Right cardiac atrium (tissue), 5 donors: ENCODE results near the gene ALDH3B1. TPM values are rescaled to one million over a fixed set of nuclear protein-coding genes. Genes with fewer than 3 reads are reported as not detected.
A peak's percentile ranks its signal among the peaks of the same experiment; 100 is the strongest.

Experiments used
- ATAC-seq, 2 donors: fragments of 200-7000 bp; cut with Tn5 transposase; one replicate each; pipeline versions ENCODE4 v1.8.0 to v1.9.1; 2020; ENCODE audit warnings: moderate library complexity in 2 of 2, mild to moderate bottlenecking in 1 of 2
- DNase-seq, 3 donors: peaks; one replicate each; pipeline ENCODE4 v3.0.0-alpha.2; 2020
- H3K27ac ChIP-seq: one replicate; pipeline ENCODE4 v1.5.1; 2013; ENCODE audit warnings: mild to moderate bottlenecking, low read length, control low read depth, moderate library complexity
- H3K27me3 ChIP-seq: one replicate; pipeline ENCODE4 v1.6.1; 2013; ENCODE audit not compliant: control insufficient read depth, insufficient read depth
- H3K4me1 ChIP-seq: one replicate; pipeline ENCODE4 v1.6.1; 2013; ENCODE audit warnings: low read length; ENCODE audit not compliant: control insufficient read depth, insufficient read depth
- H3K4me3 ChIP-seq: one replicate; pipeline ENCODE4 v1.5.1; 2013; ENCODE audit warnings: low read length, control low read depth
- H3K9me3 ChIP-seq: one replicate; pipeline ENCODE4 v1.6.1; 2013; ENCODE audit warnings: low read length; ENCODE audit not compliant: control insufficient read depth
- WGBS: extraction: QIAGEN DNeasy Blood & Tissue Kit; methylation state at CpG from one replicate; pipeline ENCODE4 v1.1.7; 2013; 5-methylcytosine and 5-hydroxymethylcytosine counted together
- intact Hi-C, 4 donors: fragments of 100-400 bp; cut with DNase I; formaldehyde crosslinking; loops; one replicate each; pipeline versions ENCODE4 v1.11.0 to v1.14.0; 2022 to 2023
- polyA plus RNA-seq: library from polyadenylated mRNA; stranded (reverse); fragments of 200-250 nt; gene quantifications from one replicate; pipeline ENCODE4 v1.2.3, GENCODE V29; 2013
- total RNA-seq, 4 donors: library from RNA; stranded (reverse); fragmentation: NEBNext Ultra II Directional; extraction: Animal tissue kit (Norgen Biotek cat#: 25700); gene quantifications; one replicate each; pipeline ENCODE4 v1.2.1, GENCODE V29; 2021
- donor health status: healthy with polysubstance abuse.
- donor health status: DM: no; HTN: yes; CAD: no.
- donor health status: DM: no; HTN: no; CAD: no.
- donor health status: DM: no; HTN: yes; CAD: no; lungs with severe emphysema.
- donor health status: DM: yes; HTN: yes; CAD: no.

ALDH3B1 gene
- total and polyA plus RNA-seq, 5 donors: 2.9 to 5.7 (median 4.6) TPM

GRCh38 chr11:68050371-68050841, 40.3 kb downstream of the ALDH3B1 start:
- 90% methylated on average over 18 of the region's 18 CpGs for WGBS
- peak in 2 of 3 donors; percentile 50 to 56 for DNase-seq
- no peak overlapping the region for H3K4me3 ChIP-seq
- H3K27ac ChIP-seq: no peak overlapping the region
- no peaks in the 10 kb centered on the region for H3K9me3 ChIP-seq
- no peaks in the 10 kb centered on the region for H3K27me3 ChIP-seq
- H3K4me1 ChIP-seq: no peaks in the 10 kb centered on the region
- no peak for ATAC-seq
- intact Hi-C loops: no loop called here

DNA sequence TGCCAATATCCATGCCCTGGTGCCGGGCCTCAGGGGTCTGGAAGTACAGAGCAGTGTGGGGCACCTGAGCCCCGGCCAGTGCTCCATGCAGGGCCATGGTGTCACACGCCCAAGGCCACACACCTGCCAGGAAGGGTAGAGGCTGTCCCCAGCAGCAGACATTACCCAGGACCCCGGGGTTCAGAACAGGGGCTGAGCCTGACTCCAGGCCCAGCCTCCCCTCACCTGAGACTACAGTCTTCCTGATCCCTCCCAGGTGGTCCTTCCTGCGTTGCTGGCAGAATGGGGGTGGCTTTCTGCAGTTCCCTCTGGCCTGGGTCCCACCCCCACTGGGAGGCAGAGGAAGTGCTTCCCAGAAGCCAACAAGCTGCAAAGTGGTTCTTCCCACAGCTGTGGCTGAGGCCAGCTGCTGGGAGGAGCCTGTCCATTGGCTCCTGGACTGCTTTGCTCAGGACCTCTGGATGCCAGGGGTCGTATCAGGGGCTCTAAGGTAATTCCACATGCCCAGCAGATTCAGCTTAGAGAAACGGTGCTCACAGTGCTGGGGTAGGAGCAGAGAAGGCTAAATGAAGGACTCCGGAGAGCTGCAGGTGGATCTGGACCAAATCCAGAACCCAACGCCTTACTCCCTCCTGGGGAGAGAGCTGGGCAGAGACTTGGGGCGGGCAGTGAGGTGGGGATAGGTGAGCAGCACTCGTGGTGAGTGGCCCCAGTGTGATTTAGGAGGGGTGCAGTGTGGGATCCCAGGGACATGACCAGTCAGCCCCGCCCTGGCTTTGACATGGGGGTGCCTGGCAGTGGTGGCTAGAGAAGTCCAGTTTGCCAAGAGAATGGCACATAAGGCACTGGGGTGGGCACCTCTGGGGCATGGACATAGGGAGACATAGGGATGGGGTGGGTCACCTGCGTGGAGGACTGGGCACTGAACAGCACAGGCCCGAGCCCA, 41.3 kb downstream of the ALDH3B1 start:
- no peak overlapping the region for H3K27ac ChIP-seq
- no peaks in the 10 kb centered on the region for H3K27me3 ChIP-seq
- H3K9me3 ChIP-seq: no peaks in the 10 kb centered on the region
- intact Hi-C loops: no loop called here
- H3K4me1 ChIP-seq: no peaks in the 10 kb centered on the region
- 77% methylated on average over 14 of the region's 14 CpGs for WGBS
- peak in 2 of 3 donors; percentile 50 to 52 for DNase-seq
- ATAC-seq: peak in 1 of 2 donors; percentile 4
- no peak overlapping the region for H3K4me3 ChIP-seq

DNA sequence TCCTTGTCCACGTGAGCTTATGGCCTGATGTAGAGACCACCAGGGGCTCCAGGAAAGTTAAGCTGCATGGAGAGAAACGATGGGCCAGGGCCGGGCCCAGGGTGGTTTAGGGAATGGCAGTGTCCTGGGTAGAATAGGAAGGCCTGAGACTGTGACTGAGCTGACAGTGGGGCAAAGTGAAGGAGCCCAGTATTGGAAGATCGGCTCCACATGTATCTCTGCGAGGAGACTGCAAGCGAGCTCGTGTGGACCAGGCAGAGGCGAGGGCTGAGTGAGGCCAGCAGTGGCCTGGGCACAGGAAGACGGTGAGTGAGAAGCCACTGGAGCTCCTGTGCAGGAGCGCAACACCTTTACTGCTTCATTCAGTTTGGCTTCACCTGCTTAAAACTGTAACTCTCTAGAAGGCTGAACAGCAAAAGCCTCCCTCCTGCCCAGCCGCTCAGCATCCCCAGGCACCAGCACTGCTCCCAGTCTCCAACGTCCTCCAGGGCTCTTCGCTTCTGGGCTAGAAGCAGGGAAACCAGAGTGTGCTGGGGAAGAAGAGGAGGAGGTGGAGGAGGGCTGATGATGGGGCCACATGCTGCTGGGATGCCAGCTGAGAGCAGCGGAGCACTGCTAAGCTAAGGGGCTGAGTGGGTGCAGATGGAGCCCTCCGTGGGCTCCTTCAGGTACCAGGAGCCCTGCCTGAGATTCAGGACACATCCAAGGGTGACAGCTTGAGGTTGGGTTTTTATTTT, 42.2 kb downstream of the ALDH3B1 start:
- no peak for ATAC-seq
- Histone ChIP-seq H3K27ac (no peak overlapping the region), H3K27me3 (no peaks in the 10 kb centered on the region), H3K4me1 (no peaks in the 10 kb centered on the region), H3K9me3 (no peaks in the 10 kb centered on the region), H3K4me3 (no peak overlapping the region)
- WGBS: 85% methylated on average over 15 of the region's 15 CpGs
- DNase-seq: no peak
- intact Hi-C loops: no loop called here

GRCh38 chr11:68053117-68053516, 43.0 kb downstream of the ALDH3B1 start:
- peak in 2 of 3 donors; percentile 41 to 50 for DNase-seq
- no peak for ATAC-seq

DNA sequence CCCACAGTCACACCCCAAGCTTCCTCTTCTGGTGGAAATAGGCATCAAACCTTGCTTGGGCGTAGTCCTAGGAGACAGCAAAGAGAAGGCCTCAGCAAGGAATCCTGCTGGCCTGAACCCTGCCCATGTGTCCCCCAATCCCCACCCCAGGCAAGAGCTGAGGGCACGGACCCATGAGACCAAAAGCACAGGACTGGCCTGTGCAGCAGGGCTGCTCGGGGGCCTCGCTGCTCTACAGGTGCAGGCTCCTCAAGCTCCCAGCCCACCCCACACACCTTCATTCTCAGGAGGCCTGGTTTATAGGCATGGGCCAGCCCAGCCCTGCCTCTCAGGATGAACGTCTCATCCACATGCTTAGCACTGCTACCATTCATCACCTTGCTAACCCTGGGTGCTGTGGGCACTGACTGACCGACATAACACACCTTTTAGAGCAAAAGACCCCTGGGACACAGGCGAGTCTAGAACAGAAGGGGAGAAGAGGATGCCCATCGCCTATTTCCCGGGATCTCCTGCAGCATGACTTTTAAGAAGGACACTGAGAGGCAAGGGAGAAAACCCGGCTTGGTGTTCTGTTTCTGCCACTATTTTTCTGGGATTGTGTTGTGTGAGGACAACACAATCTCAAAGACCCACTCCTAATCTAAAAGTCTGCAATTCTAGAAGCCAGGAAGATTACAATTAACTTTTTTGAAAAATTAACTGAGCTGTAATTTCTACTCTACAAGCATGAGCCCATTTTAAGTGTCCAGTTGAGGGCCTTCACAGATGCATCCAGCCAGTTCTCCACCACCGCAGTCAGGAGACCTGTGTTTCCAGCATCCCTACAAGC, 44.1 kb downstream of the ALDH3B1 start:
- no peaks in the 10 kb centered on the region for H3K4me1 ChIP-seq
- H3K4me3 ChIP-seq: no peak overlapping the region
- ATAC-seq (no peak), DNase-seq (peak in 1 of 3 donors; percentile 39)
- WGBS: 90% methylated on average over 11 of the region's 11 CpGs
- H3K27ac ChIP-seq: no peak overlapping the region
- intact Hi-C loops: no loop called here
- H3K27me3 ChIP-seq: no peaks in the 10 kb centered on the region
- H3K9me3 ChIP-seq: no peaks in the 10 kb centered on the region

More at GRCh38 chr11:68053117-68053516, 43.0 kb downstream of the ALDH3B1 start:
- no peaks in the 10 kb centered on the region for H3K4me1 ChIP-seq
- no peaks in the 10 kb centered on the region for H3K9me3 ChIP-seq
- no peak overlapping the region for H3K4me3 ChIP-seq
- WGBS: 69% methylated on average over 9 of the region's 9 CpGs
- intact Hi-C loops: no loop called here
- H3K27ac ChIP-seq: no peak overlapping the region
- no peaks in the 10 kb centered on the region for H3K27me3 ChIP-seq

DNA sequence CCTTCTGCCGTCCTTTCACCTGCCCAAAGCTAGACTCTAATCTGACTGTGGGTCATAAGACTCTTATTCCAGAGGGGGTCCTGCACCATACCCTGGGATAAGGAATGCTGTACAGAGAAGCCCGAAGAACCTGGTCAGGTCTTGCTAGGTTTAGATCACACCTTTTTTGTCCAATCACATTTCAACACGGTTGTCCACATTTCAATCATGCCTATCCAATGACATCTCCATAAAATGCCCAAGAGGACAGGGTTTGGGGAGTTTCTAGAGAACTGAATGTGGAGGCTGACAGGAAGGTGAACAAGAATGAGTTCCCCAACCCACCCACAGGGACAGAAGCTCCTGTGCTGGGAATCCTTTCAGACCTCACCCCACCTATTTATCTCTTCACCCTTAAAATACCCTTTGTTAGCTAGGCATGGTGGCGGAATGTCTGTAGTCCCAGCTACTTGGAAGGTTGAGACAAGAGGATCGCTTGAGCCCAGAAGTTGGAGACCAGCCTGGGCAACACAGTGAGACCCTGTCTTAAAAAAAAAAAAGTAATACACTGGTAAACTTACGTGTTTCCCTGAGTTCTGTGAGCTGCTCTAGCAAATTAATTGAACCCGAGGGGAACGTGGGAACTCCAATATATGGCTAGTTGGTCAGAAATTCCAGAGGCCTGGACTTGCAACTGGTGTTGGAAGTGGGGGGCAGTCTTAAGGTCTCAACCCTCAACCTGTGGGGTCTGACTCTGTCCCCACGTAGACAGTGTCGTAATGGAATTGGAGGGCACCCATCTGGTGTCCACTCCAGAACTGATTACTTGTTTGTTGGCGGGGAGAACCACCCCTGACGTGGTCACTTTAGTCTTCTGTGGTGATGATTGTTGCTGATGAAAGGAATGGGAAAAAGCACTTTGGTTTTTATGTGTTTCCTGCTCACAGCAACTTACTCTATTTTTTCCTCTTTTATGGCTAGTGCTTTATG, 46.5 kb downstream of the ALDH3B1 start:
- Histone ChIP-seq H3K9me3 (no peaks in the 10 kb centered on the region), H3K27me3 (no peaks in the 10 kb centered on the region), H3K4me1 (no peaks in the 10 kb centered on the region), H3K27ac (no peak overlapping the region), H3K4me3 (no peak overlapping the region)
- WGBS: 90% methylated on average over 12 of the region's 12 CpGs
- no peak for DNase-seq
- intact Hi-C loops: no loop called here
- no peak for ATAC-seq

GRCh38 chr11:68057807-68058206, 47.7 kb downstream of the ALDH3B1 start:
- intact Hi-C loops: no loop called here
- H3K27me3 ChIP-seq: no peaks in the 10 kb centered on the region
- ATAC-seq (no peak), DNase-seq (no peak)
- H3K4me3 ChIP-seq: no peak overlapping the region
- 96% methylated on average over 4 of the region's 4 CpGs for WGBS
- H3K27ac ChIP-seq: no peak overlapping the region
- H3K4me1 ChIP-seq: no peaks in the 10 kb centered on the region
- H3K9me3 ChIP-seq: no peaks in the 10 kb centered on the region

GRCh38 chr11:68061508-68061907, 51.4 kb downstream of the ALDH3B1 start:
- Histone ChIP-seq H3K27me3 (no peaks in the 10 kb centered on the region), H3K4me3 (no peak overlapping the region), H3K9me3 (no peaks in the 10 kb centered on the region), H3K4me1 (no peaks in the 10 kb centered on the region), H3K27ac (no peak overlapping the region)
- WGBS: 92% methylated on average over 7 of the region's 7 CpGs
- intact Hi-C loops: no loop called here
- DNase-seq (no peak), ATAC-seq (no peak)

GRCh38 chr11:68064926-68065325, 54.8 kb downstream of the ALDH3B1 start:
- H3K9me3 ChIP-seq: no peaks in the 10 kb centered on the region
- H3K27me3 ChIP-seq: no peaks in the 10 kb centered on the region
- no peaks in the 10 kb centered on the region for H3K4me1 ChIP-seq
- H3K27ac ChIP-seq: no peak overlapping the region
- no peak for DNase-seq
- WGBS: 69% methylated on average over 2 of the region's 2 CpGs
- no peak overlapping the region for H3K4me3 ChIP-seq
- intact Hi-C loops: no loop called here
- peak in 1 of 2 donors; percentile 56 for ATAC-seq

DNA sequence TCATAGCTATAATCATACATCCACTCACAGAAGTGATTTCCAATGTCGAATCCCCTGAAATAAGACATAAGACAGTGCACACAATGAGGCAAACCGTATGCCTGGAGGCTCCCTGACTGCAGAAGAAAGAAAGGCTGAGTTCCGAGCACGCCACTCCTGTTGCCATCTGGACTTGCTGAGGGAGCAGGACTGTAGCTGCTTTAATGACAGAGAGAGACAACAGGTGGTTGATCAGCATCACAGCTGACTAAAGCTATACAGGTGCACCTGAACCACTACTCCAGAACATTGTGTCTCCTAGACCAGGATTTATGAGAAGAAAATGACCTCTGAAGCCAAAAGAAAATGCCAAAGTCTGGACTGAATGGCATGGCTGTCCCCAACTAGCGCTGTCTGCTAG, 55.7 kb downstream of the ALDH3B1 start:
- 94% methylated on average over 5 of the region's 5 CpGs for WGBS
- Histone ChIP-seq H3K4me1 (no peaks in the 10 kb centered on the region), H3K4me3 (no peak overlapping the region), H3K27ac (no peak overlapping the region), H3K27me3 (no peaks in the 10 kb centered on the region), H3K9me3 (no peaks in the 10 kb centered on the region)
- intact Hi-C loops: no loop called here
- ATAC-seq: no peak
- DNase-seq: no peak
